ENCODE results near the gene CA5B. TPM values are rescaled to one million over a fixed set of nuclear protein-coding genes. Genes with fewer than 3 reads are reported as not detected.
"Not testable (repeated sequence)": the region's sequence is repeated elsewhere in the genome, so short reads cannot be mapped to it uniquely, and the experiment has no call there.

Gene CA5B
- total RNA-seq, 1 donor from 2014 or later: 7.5 TPM

- TF ChIP-seq, protein P1, sequence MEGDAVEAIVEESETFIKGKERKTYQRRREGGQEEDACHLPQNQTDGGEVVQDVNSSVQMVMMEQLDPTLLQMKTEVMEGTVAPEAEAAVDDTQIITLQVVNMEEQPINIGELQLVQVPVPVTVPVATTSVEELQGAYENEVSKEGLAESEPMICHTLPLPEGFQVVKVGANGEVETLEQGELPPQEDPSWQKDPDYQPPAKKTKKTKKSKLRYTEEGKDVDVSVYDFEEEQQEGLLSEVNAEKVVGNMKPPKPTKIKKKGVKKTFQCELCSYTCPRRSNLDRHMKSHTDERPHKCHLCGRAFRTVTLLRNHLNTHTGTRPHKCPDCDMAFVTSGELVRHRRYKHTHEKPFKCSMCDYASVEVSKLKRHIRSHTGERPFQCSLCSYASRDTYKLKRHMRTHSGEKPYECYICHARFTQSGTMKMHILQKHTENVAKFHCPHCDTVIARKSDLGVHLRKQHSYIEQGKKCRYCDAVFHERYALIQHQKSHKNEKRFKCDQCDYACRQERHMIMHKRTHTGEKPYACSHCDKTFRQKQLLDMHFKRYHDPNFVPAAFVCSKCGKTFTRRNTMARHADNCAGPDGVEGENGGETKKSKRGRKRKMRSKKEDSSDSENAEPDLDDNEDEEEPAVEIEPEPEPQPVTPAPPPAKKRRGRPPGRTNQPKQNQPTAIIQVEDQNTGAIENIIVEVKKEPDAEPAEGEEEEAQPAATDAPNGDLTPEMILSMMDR (IDR thresholded peaks at IDR 0.05): no peak
- Mint-ChIP-seq H3K4me3 (ENCODE audit: unreplicated experiment) (no peak overlapping the region), H3K27me3 (ENCODE audit: low read depth) (no peaks in the 10 kb centered on the region), H3K4me1 (ENCODE audit: low read depth) (peaks cover 12% of the 10 kb centered on the region), H3K36me3 (ENCODE audit: low read depth) (peaks cover 33% of the 10 kb centered on the region), H3K27ac (ENCODE audit: unreplicated experiment) (peak overlapping the region; percentile 72), H3K9me3 (ENCODE audit: low read depth) (no peaks in the 10 kb centered on the region)
- no peak for DNase-seq (ENCODE audit: low spot score)
These were observed 78.8 kb downstream of the CA5B start for GRCh38 chrX:15816886-15817285.

GRCh38 chrX:15820106-15821073 lies 82.3 kb downstream of the CA5B start:
- Mint-ChIP-seq H3K27ac (ENCODE audit: unreplicated experiment) (no peak overlapping the region), H3K4me3 (ENCODE audit: unreplicated experiment) (no peak overlapping the region), H3K36me3 (ENCODE audit: low read depth) (peaks cover 41% of the 10 kb centered on the region), H3K27me3 (ENCODE audit: low read depth) (no peaks in the 10 kb centered on the region), H3K9me3 (ENCODE audit: low read depth) (no peaks in the 10 kb centered on the region), H3K4me1 (ENCODE audit: low read depth) (peaks cover 12% of the 10 kb centered on the region)
- DNase-seq (ENCODE audit: low spot score): no peak
- TF ChIP-seq, protein P1 (IDR thresholded peaks at IDR 0.05): no peak

DNA sequence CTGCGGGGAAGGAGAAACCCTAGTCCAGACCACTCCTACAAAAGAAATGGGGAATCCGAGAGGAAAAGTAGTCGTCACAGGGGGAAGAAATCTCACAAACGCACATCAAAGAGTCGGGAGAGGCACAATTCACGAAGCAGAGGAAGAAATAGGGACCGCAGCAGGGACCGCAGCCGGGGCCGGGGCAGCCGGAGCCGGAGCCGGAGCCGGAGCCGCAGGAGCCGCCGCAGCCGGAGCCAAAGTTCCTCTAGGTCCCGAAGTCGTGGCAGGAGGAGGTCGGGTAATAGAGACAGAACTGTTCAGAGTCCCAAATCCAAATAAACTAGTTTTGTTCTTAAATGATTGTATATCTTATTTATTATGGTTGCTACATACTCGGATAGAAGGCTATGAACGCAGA lies 84.9 kb downstream of the CA5B start:
- TF ChIP-seq, protein P1 (IDR thresholded peaks at IDR 0.05): no peak
- H3K4me1 Mint-ChIP-seq (ENCODE audit: low read depth): no peaks in the 10 kb centered on the region
- H3K27ac Mint-ChIP-seq (ENCODE audit: unreplicated experiment): peak overlapping the region; percentile 49
- no peak for DNase-seq (ENCODE audit: low spot score)
- H3K9me3 Mint-ChIP-seq (ENCODE audit: low read depth): no peaks in the 10 kb centered on the region
- H3K27me3 Mint-ChIP-seq (ENCODE audit: low read depth): no peaks in the 10 kb centered on the region
- no peak overlapping the region for H3K4me3 Mint-ChIP-seq (ENCODE audit: unreplicated experiment)
- H3K36me3 Mint-ChIP-seq (ENCODE audit: low read depth): peaks cover 40% of the 10 kb centered on the region

GRCh38 chrX:15825936-15826335 lies 87.9 kb downstream of the CA5B start:
- Mint-ChIP-seq H3K9me3 (ENCODE audit: low read depth) (no peaks in the 10 kb centered on the region), H3K27ac (ENCODE audit: unreplicated experiment) (no peak overlapping the region), H3K27me3 (ENCODE audit: low read depth) (no peaks in the 10 kb centered on the region), H3K4me1 (ENCODE audit: low read depth) (peaks cover under 1% of the 10 kb centered on the region), H3K36me3 (ENCODE audit: low read depth) (peaks cover 29% of the 10 kb centered on the region), H3K4me3 (ENCODE audit: unreplicated experiment) (no peak overlapping the region)
- TF ChIP-seq, protein P1 (IDR thresholded peaks at IDR 0.05): no peak
- DNase-seq (ENCODE audit: low spot score): no peak

DNA sequence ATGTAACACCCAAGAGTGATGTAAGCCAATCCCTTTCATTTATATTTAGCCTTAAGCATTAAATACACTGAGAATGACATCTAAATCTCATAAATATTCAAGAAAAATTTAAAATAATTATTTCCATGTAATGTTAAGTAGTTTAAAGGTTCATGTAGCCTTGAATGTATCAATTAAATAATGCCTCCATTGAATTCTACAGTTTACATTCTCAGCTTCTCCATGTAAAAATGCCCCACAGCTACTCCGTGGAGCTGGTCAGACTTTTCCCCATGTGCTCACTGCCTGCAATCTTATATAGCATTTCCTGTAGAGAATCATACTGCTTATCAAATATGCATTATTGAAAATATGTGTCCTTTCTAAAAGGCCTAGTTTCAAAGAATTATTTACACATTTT lies 91.1 kb downstream of the CA5B start:
- no peaks in the 10 kb centered on the region for H3K9me3 Mint-ChIP-seq (ENCODE audit: low read depth)
- H3K36me3 Mint-ChIP-seq (ENCODE audit: low read depth): peaks cover 13% of the 10 kb centered on the region
- H3K27me3 Mint-ChIP-seq (ENCODE audit: low read depth): no peaks in the 10 kb centered on the region
- no peak for DNase-seq (ENCODE audit: low spot score)
- H3K4me3 Mint-ChIP-seq (ENCODE audit: unreplicated experiment): no peak overlapping the region
- no peak overlapping the region for H3K27ac Mint-ChIP-seq (ENCODE audit: unreplicated experiment)
- peaks cover 11% of the 10 kb centered on the region for H3K4me1 Mint-ChIP-seq (ENCODE audit: low read depth)
- TF ChIP-seq, protein P1 (IDR thresholded peaks at IDR 0.05): no peak

DNA sequence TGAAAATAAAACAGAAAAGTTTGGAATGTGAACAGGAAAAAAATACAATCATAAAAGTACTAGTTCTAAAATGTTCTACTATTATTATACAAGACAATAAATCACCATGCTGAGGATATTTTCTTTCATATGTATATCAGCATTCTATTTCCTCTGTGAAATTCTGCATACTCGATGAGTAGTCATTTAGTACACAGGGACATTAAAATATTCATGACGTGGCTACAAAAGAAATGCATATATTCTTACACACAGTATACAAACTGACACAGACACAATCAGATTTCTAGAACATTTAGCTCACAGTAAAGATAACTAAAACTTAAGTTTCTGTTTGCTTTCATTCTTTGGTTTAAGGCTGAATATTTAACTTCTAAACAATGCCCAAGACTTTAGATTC lies 93.3 kb downstream of the CA5B start:
- DNase-seq (ENCODE audit: low spot score); H3K9me3 Mint-ChIP-seq (ENCODE audit: low read depth); H3K36me3 Mint-ChIP-seq (ENCODE audit: low read depth); H3K27me3 Mint-ChIP-seq (ENCODE audit: low read depth); H3K4me3 Mint-ChIP-seq (ENCODE audit: unreplicated experiment); H3K27ac Mint-ChIP-seq (ENCODE audit: unreplicated experiment): not testable (repeated sequence)
- H3K4me1 Mint-ChIP-seq (ENCODE audit: low read depth): peaks cover 15% of the 10 kb centered on the region

Data from chondrocyte (in vitro differentiated cells).